ENCODE data around the gene RPS6KA5. TPM values are rescaled to one million over a fixed set of nuclear protein-coding genes. Genes with fewer than 3 reads are reported as not detected.

The RPS6KA5 gene
- total RNA-seq, 4 donors from 2014 or later = 30.8 to 48.6 (median 36.6) TPM

- peaks cover 0 to 14% of the 10 kb centered on the region in 2 donors for H3K36me3 ChIP-seq
- H3K4me1 ChIP-seq = peaks cover 0 to 22% (median 0%) of the 10 kb centered on the region in 3 donors
- WGBS, 2 donors (ENCODE audit: low coverage in 1 of 2) = 84 to 94% methylated on average over 3 of the region's 3 CpGs
- no peaks in the 10 kb centered on the region for H3K27me3 ChIP-seq
- H3K9me3 ChIP-seq = no peaks in the 10 kb centered on the region
- no peak overlapping the region for H3K27ac ChIP-seq
- H3K4me3 ChIP-seq = no peak overlapping the region
- TF ChIP-seq EP300 (IDR thresholded peaks at IDR 0.05) (no peak), POLR2AphosphoS5 (IDR thresholded peaks at IDR 0.05) (no peak), POLR2A (IDR thresholded peaks at IDR 0.05) (no peak), CTCF (IDR thresholded peaks at IDR 0.05) (no peak)
- ATAC-seq = no peak
These were observed 66.6 kb downstream of the RPS6KA5 start for GRCh38 chr14:90993792-90994191.

- no peak for TF ChIP-seq POLR2A (IDR thresholded peaks at IDR 0.05)
- no peak for TF ChIP-seq EP300 (IDR thresholded peaks at IDR 0.05)
- TF ChIP-seq CTCF (IDR thresholded peaks at IDR 0.05) = no peak
- TF ChIP-seq POLR2AphosphoS5 (IDR thresholded peaks at IDR 0.05) = no peak
- Histone ChIP-seq H3K9me3 (no peaks in the 10 kb centered on the region), H3K36me3 (peaks cover 0 to 8% of the 10 kb centered on the region in 2 donors), H3K4me1 (peaks cover 0 to 14% (median 0%) of the 10 kb centered on the region in 3 donors), H3K27ac (no peak overlapping the region), H3K4me3 (no peak overlapping the region), H3K27me3 (no peaks in the 10 kb centered on the region)
- ATAC-seq = no peak
These were observed 68.6 kb downstream of the RPS6KA5 start for GRCh38 chr14:90991690-90992443.

- 82 to 83% methylated on average over 2 to 3 of the region's 3 CpGs for WGBS, 2 donors (ENCODE audit: low coverage in 1 of 2)
- ATAC-seq = no peak
These were observed 70.3 kb downstream of the RPS6KA5 start for GRCh38 chr14:90990141-90990540.

GRCh38 chr14:90987140-90987539 lies 73.3 kb downstream of the RPS6KA5 start:
- H3K4me1 ChIP-seq = peaks cover 0 to 19% (median 0%) of the 10 kb centered on the region in 3 donors
- no peak for TF ChIP-seq POLR2A (IDR thresholded peaks at IDR 0.05)
- no peak for TF ChIP-seq EP300 (IDR thresholded peaks at IDR 0.05)
- TF ChIP-seq CTCF (IDR thresholded peaks at IDR 0.05) = no peak
- no peak for TF ChIP-seq POLR2AphosphoS5 (IDR thresholded peaks at IDR 0.05)
- H3K27me3 ChIP-seq = no peaks in the 10 kb centered on the region
- H3K9me3 ChIP-seq = no peaks in the 10 kb centered on the region
- no peak overlapping the region for H3K4me3 ChIP-seq
- ATAC-seq = no peak
- peaks cover 0 to 8% of the 10 kb centered on the region in 2 donors for H3K36me3 ChIP-seq
- H3K27ac ChIP-seq = no peak overlapping the region
- WGBS, 2 donors (ENCODE audit: low coverage in 1 of 2) = 34 to 37% methylated on average over 1 of the region's 1 CpG

More at GRCh38 chr14:90990141-90990540, 70.3 kb downstream of the RPS6KA5 start:
- H3K27ac ChIP-seq = no peak overlapping the region
- H3K27me3 ChIP-seq = no peaks in the 10 kb centered on the region
- H3K9me3 ChIP-seq = no peaks in the 10 kb centered on the region
- H3K4me3 ChIP-seq = no peak overlapping the region
- TF ChIP-seq POLR2A (IDR thresholded peaks at IDR 0.05) = no peak
- TF ChIP-seq EP300 (IDR thresholded peaks at IDR 0.05) = no peak
- no peak for TF ChIP-seq CTCF (IDR thresholded peaks at IDR 0.05)
- TF ChIP-seq POLR2AphosphoS5 (IDR thresholded peaks at IDR 0.05) = no peak
- peaks cover 0 to 8% of the 10 kb centered on the region in 2 donors for H3K36me3 ChIP-seq
- peaks cover 0 to 18% (median 0%) of the 10 kb centered on the region in 3 donors for H3K4me1 ChIP-seq

GRCh38 chr14:90986510-90986909 lies 73.9 kb downstream of the RPS6KA5 start:
- 33 to 100% methylated on average over 1 of the region's 1 CpG for WGBS, 2 donors (ENCODE audit: low coverage in 1 of 2)
- Histone ChIP-seq H3K36me3 (peaks cover 0 to 8% of the 10 kb centered on the region in 2 donors), H3K9me3 (no peaks in the 10 kb centered on the region), H3K27ac (no peak overlapping the region), H3K4me3 (no peak overlapping the region), H3K27me3 (no peaks in the 10 kb centered on the region), H3K4me1 (peaks cover 0 to 19% (median 0%) of the 10 kb centered on the region in 3 donors)
- TF ChIP-seq POLR2A (IDR thresholded peaks at IDR 0.05) (no peak), CTCF (IDR thresholded peaks at IDR 0.05) (no peak), POLR2AphosphoS5 (IDR thresholded peaks at IDR 0.05) (no peak), EP300 (IDR thresholded peaks at IDR 0.05) (no peak)
- ATAC-seq = no peak

Measured in gastroesophageal sphincter (tissue), 4 donors.